Heart right ventricle (tissue), 16 donors: ENCODE results near the gene LAMA4. TPM values are rescaled to one million over a fixed set of nuclear protein-coding genes. Genes with fewer than 3 reads are reported as not detected.

Experiments
- ATAC-seq, 8 donors: fragments of 200-7000 bp; cut with Tn5 transposase; one replicate each; pipeline ENCODE4 v1.9.1; 2020; ENCODE audit warnings: mild to moderate bottlenecking in 8 of 8, moderate library complexity in 8 of 8, moderate number of reproducible peaks in 1 of 8
- DNase-seq, 2 donors: peaks; one replicate each; pipeline ENCODE4 v3.0.0-alpha.2; 2020
- H3K27ac ChIP-seq, 10 donors: fragments of 200-600 bp; sonication (generic) in 2 of 10; one replicate each; pipeline versions ENCODE4 v1.5.0 to v1.8.0; 2020 to 2022; ENCODE audit warnings: mild to moderate bottlenecking in 3 of 10
- H3K27me3 ChIP-seq, 7 donors: fragments of 200-600 bp; one replicate each; pipeline ENCODE4 v1.8.0; 2021 to 2022; ENCODE audit warnings: mild to moderate bottlenecking in 2 of 7
- H3K36me3 ChIP-seq, 9 donors: fragments of 200-600 bp; sonication (generic) in 1 of 9; one replicate each; pipeline versions ENCODE4 v1.5.0 to v1.8.0; 2020 to 2022; ENCODE audit warnings: mild to moderate bottlenecking in 2 of 9
- H3K4me1 ChIP-seq, 9 donors: fragments of 200-600 bp; sonication (generic) in 1 of 9; one replicate each; pipeline versions ENCODE4 v1.5.0 to v1.8.0; 2020 to 2022; ENCODE audit warnings: mild to moderate bottlenecking in 4 of 9
- H3K4me3 ChIP-seq, 10 donors: fragments of 200-600 bp; sonication (generic) in 2 of 10; one replicate each; pipeline versions ENCODE4 v1.5.0 to v1.8.0; 2020 to 2022; ENCODE audit warnings: mild to moderate bottlenecking in 7 of 10, moderate library complexity in 2 of 10
- H3K9me3 ChIP-seq, 11 donors: fragments of 200-600 bp in 10 of 11; sonication (generic) in 2 of 11; one replicate each; pipeline versions ENCODE4 v1.5.0 to v1.8.0; 2013 to 2022; ENCODE audit warnings: mild to moderate bottlenecking in 2 of 11, control low read depth in 1 of 11, moderate library complexity in 1 of 11
- WGBS, 2 donors: extraction: QIAGEN DNeasy Blood & Tissue Kit; methylation state at CpG; one replicate each; pipeline ENCODE4 v1.1.7; 2013; ENCODE audit warnings: inconsistent platforms in 1 of 2; 5-methylcytosine and 5-hydroxymethylcytosine counted together
- intact Hi-C, 10 donors: fragments of 100-400 bp; cut with DNase I; formaldehyde crosslinking; loops; one replicate each; pipeline versions ENCODE4 v1.11.1 to v1.14.2; 2022
- polyA plus RNA-seq, 2 donors: library from polyadenylated mRNA; stranded (reverse); fragments of 200-250 nt; gene quantifications; one replicate each; pipeline ENCODE4 v1.2.3, GENCODE V29; 2013
- total RNA-seq, 10 donors: library from RNA; stranded (reverse); fragmentation: NEBNext Ultra II Directional in 3 of 10; extraction: Animal tissue kit (Norgen Biotek cat#: 25700) in 3 of 10; gene quantifications; one replicate each; pipeline versions ENCODE4 v1.2.1 to v1.2.4, GENCODE V29; 2021 to 2023
- TF ChIP-seq, protein P1 (sequence below), 9 donors: fragments of 200-600 bp; sonication (generic) in 2 of 9; IDR thresholded peaks; one replicate each; pipeline versions ENCODE4 v1.5.0 to v1.8.0; 2021 to 2022; ENCODE audit warnings: antibody characterized with exemption in 9 of 9, mild to moderate bottlenecking in 5 of 9, moderate library complexity in 1 of 9
- donor health status: Arrhythmogenic right ventricular cardiomyopathy.
- donor health status: ischemic (EF 13 %, LVEDD 7.1; RV severe dilation, severe dysfunction).
- donor health status: healthy with polysubstance abuse.
- donor health status: DM: no; HTN: yes; CAD: no.
- donor health status: DM: no; HTN: no; CAD: no.
- donor health status: ischemic (EF 25% LVEDD 6.9; RV normal size, moderate dysfunction).
- donor health status: ischemic (EF 25% LVEDD 5.7; RV mildly dilated, moderate dysfunction).
- donor health status: healthy.
- donor health status: DM: yes; HTN: yes; CAD: no.
- donor health status: Ischemic cardiomyopathy.
- donor health status: ischemic (EF 35%, LVEDD 5.7; RV mildly dilated, moderate dysfunction).
- donor health status: nonischemic (EF 11% LVEDD 7.7; RV severe dilation, severe dysfunction).
- donor health status: DM: yes; HTN: yes; CAD: no.
- donor health status: PGD.
- donor health status: ischemic (EF 29% LVEDD 5.4; RV normal size, mild dysfunction).
- donor health status: nonischemic (EF 23%, LVEDD 6.1; RV moderate dilation, normal function).

LAMA4 gene
- total and polyA plus RNA-seq, 12 donors: 23.7 to 103 (median 82.5) TPM

DNA sequence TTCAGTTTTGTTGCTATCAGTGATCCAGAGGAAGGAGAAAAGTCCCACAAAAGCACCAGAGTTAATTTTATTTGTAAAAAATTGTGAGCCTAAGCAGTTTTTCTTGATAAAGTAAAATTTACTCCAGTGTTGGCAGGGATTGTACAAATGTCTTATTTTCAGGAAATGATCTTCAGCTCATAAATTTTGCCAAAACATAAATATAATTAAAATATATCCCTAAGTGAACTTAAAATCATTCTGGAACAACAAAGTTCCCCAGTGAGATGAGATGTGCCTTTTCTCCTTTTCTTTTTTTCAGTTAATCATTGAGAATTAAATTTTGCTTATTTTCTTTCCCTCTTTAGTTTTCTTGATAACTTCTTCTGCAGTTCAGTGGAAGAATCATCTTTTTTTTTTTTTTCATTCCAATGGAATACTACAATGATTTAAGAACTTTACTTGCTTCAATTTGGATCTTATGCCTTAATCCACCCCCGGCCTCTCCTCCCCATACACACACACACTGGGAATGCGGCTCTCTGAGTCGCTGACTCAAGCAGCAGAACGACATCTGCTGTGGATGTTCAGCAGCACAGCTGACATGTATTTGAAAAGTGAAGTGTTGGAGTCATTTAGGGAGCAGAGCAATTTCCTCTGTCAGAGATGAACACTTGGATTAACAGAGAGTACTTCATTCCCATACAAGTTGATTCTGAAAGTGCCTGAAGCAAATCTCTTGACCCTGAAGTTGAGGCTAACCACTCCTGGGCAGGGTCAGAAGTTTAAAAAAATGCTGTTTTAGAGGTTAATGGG is 27.7 kb upstream of the LAMA4 start:
- no peak overlapping the region for H3K4me3 ChIP-seq
- peak overlapping the region; percentile 5 to 65 (median 52) for H3K27ac ChIP-seq
- intact Hi-C loops: loop anchor here in 6 of 10 donors (1.0 to 5.0 kb wide), 4 partner anchors 95 to 103 kb away; no protein-coding TSS in a partner anchor
- ATAC-seq (peak; percentile 90 to 94 (median 93)), DNase-seq (peak; percentile 46 to 77)
- no peaks in the 10 kb centered on the region for H3K27me3 ChIP-seq
- TF ChIP-seq, protein P1, sequence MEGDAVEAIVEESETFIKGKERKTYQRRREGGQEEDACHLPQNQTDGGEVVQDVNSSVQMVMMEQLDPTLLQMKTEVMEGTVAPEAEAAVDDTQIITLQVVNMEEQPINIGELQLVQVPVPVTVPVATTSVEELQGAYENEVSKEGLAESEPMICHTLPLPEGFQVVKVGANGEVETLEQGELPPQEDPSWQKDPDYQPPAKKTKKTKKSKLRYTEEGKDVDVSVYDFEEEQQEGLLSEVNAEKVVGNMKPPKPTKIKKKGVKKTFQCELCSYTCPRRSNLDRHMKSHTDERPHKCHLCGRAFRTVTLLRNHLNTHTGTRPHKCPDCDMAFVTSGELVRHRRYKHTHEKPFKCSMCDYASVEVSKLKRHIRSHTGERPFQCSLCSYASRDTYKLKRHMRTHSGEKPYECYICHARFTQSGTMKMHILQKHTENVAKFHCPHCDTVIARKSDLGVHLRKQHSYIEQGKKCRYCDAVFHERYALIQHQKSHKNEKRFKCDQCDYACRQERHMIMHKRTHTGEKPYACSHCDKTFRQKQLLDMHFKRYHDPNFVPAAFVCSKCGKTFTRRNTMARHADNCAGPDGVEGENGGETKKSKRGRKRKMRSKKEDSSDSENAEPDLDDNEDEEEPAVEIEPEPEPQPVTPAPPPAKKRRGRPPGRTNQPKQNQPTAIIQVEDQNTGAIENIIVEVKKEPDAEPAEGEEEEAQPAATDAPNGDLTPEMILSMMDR (IDR thresholded peaks at IDR 0.05): peak; percentile 19 to 73 (median 48)
- H3K9me3 ChIP-seq: no peaks in the 10 kb centered on the region
- 10 to 14% methylated on average over 4 of the region's 4 CpGs for WGBS, 2 donors
- H3K36me3 ChIP-seq: no peaks in the 10 kb centered on the region
- peaks cover 0 to 66% (median 39%) of the 10 kb centered on the region in 9 donors for H3K4me1 ChIP-seq

DNA sequence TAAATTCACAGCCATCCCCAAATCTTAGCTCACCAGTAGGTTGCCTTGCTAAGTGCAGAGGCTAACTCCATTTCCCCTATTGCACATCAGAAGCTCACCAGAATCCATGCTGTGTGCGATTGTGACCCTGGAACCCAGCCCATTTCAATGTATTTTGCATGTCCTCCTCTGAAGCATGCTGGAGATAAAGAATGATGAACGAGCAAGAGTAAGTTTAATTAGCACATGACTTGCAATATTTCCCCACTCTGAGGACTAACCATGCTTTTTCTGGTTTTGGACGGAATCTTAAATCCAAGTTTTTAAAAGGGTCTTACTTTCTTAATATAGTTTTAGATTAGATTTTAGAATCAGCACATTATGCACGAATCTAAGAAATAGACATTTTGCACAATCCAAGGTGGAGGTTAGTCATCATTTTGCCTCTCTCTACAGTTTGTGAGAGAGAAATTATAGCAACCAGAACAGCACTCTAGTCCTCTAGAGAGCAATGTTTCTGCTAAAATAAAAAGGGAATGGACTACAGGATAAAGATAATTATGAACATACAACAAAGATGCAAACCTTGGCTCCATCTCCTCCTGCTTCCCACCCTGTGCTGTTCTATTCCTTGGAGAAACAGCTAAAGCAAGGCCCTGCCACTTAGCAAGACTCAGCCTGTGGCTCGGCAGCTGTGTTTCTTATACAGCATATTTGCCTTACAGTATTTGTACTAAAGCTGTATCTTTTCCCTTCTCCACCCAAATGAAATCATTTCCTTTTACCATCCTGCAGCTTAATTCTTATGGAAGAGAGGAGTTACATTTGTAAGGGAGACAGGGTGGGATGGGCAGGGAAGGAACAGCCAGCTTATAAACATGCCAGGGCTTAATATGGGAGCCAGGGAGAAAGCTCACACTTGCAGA is 24.9 kb upstream of the LAMA4 start:
- intact Hi-C loops: loop anchor here in 1 of 10 donors (10.0 kb wide), 1 partner anchor 94 kb away; no protein-coding TSS in a partner anchor
- no peak overlapping the region for H3K4me3 ChIP-seq
- peaks cover 0 to 54% (median 37%) of the 10 kb centered on the region in 9 donors for H3K4me1 ChIP-seq
- no peak for DNase-seq
- peak overlapping the region in 7 of 10 donors; percentile 4 to 65 (median 53) for H3K27ac ChIP-seq
- no peaks in the 10 kb centered on the region for H3K27me3 ChIP-seq
- TF ChIP-seq, protein P1 (IDR thresholded peaks at IDR 0.05): no peak
- no peaks in the 10 kb centered on the region for H3K9me3 ChIP-seq
- no peaks in the 10 kb centered on the region for H3K36me3 ChIP-seq
- 54 to 65% methylated on average over 5 of the region's 5 CpGs for WGBS, 2 donors
- ATAC-seq: peak in 6 of 8 donors; percentile 16 to 49 (median 30)

DNA sequence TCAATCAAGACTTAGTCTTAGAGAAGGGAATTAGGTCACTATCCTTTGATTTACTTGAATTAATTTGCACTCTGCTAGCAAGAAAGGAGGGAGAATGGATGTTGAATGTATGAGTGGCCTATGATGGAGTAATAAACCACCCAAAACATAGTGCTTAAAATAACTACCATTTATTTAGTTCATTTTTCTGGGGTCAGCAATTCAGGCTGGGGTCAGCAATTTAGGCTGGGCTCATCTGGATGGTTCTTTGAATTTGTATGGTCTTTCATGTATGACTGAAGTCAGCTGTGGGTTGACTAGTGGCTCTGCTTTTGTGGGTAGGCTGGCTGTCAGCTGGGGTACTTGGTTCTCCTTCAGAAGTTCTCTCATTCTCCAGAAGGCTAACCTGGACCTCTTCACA is 21.0 kb upstream of the LAMA4 start:
- TF ChIP-seq, protein P1 (IDR thresholded peaks at IDR 0.05): no peak
- peaks cover 0 to 30% (median 17%) of the 10 kb centered on the region in 9 donors for H3K4me1 ChIP-seq
- H3K9me3 ChIP-seq: no peaks in the 10 kb centered on the region
- H3K27ac ChIP-seq: no peak overlapping the region
- H3K36me3 ChIP-seq: no peaks in the 10 kb centered on the region
- ATAC-seq: no peak
- intact Hi-C loops: loop anchor here in 1 of 10 donors (10.0 kb wide), 1 partner anchor 91 kb away; no protein-coding TSS in a partner anchor
- no peak overlapping the region for H3K4me3 ChIP-seq
- H3K27me3 ChIP-seq: no peaks in the 10 kb centered on the region
- no peak for DNase-seq

DNA sequence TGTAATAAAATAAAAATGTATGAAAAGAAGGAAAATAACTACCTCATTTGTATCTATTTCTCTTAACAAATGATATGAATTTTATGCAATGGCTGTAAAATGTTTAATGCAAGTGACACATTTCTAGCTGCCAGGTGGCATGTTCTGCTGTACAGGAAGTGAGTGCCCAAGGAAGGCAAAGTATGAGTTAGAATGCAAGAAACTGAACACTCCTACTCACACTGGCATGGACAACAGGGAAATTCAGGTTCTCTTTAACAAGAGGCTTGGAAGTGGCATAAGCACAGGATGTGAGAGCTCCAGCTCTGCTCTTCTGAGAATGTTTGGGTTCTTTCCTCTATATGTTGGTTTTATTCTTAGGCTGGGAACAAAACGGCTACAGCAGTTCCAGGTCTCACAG is 20.4 kb upstream of the LAMA4 start:
- TF ChIP-seq, protein P1 (IDR thresholded peaks at IDR 0.05): no peak
- intact Hi-C loops: loop anchor here in 1 of 10 donors (10.0 kb wide), 1 partner anchor 90 kb away; no protein-coding TSS in a partner anchor
- H3K4me3 ChIP-seq: no peak overlapping the region
- no peaks in the 10 kb centered on the region for H3K36me3 ChIP-seq
- no peaks in the 10 kb centered on the region for H3K27me3 ChIP-seq
- DNase-seq: no peak
- no peak for ATAC-seq
- 58 to 63% methylated on average over 1 of the region's 1 CpG for WGBS, 2 donors
- H3K9me3 ChIP-seq: no peaks in the 10 kb centered on the region
- H3K4me1 ChIP-seq: peaks cover 0 to 30% (median 15%) of the 10 kb centered on the region in 9 donors
- H3K27ac ChIP-seq: no peak overlapping the region
